ENCODE results near the gene TTN.

Gene TTN

GRCh38 chr2:178777577-178777976 lies 29.6 kb downstream of the TTN start:
- Histone ChIP-seq H3K36me3 (ENCODE audit: control insufficient read depth in 1 of 2, insufficient read depth in 2 of 2, low read length in 2 of 2) (no peaks in the 10 kb centered on the region), H3K27ac (ENCODE audit: low read length) (no peak overlapping the region), H3K27me3 (ENCODE audit: low read depth, low read length) (no peaks in the 10 kb centered on the region), H3K4me1 (ENCODE audit: control insufficient read depth in 1 of 2, insufficient read depth in 2 of 2, low read length in 2 of 2) (no peaks in the 10 kb centered on the region), H3K4me3 (ENCODE audit: low read depth in 1 of 2, low read length in 2 of 2) (no peak overlapping the region), H3K9me3 (ENCODE audit: control insufficient read depth in 1 of 2, low read length in 2 of 2) (no peaks in the 10 kb centered on the region)

GRCh38 chr2:178776751-178777150 lies 30.5 kb downstream of the TTN start:
- no peaks in the 10 kb centered on the region for H3K9me3 ChIP-seq (ENCODE audit: control insufficient read depth in 1 of 2, low read length in 2 of 2)
- H3K4me1 ChIP-seq (ENCODE audit: control insufficient read depth in 1 of 2, insufficient read depth in 2 of 2, low read length in 2 of 2): no peaks in the 10 kb centered on the region
- H3K4me3 ChIP-seq (ENCODE audit: low read depth in 1 of 2, low read length in 2 of 2): no peak overlapping the region
- no peaks in the 10 kb centered on the region for H3K27me3 ChIP-seq (ENCODE audit: low read depth, low read length)
- H3K36me3 ChIP-seq (ENCODE audit: control insufficient read depth in 1 of 2, insufficient read depth in 2 of 2, low read length in 2 of 2): no peaks in the 10 kb centered on the region
- no peak overlapping the region for H3K27ac ChIP-seq (ENCODE audit: low read length)

- Histone ChIP-seq H3K36me3 (ENCODE audit: control insufficient read depth in 1 of 2, insufficient read depth in 2 of 2, low read length in 2 of 2) (no peaks in the 10 kb centered on the region), H3K27ac (ENCODE audit: low read length) (no peak overlapping the region), H3K4me1 (ENCODE audit: control insufficient read depth in 1 of 2, insufficient read depth in 2 of 2, low read length in 2 of 2) (no peaks in the 10 kb centered on the region)
Observed at GRCh38 chr2:178775975-178776374, 31.2 kb downstream of the TTN start.

GRCh38 chr2:178770518-178770917 lies 36.7 kb downstream of the TTN start:
- no peaks in the 10 kb centered on the region for H3K27me3 ChIP-seq (ENCODE audit: low read depth, low read length)
- no peak overlapping the region for H3K4me3 ChIP-seq (ENCODE audit: low read depth in 1 of 2, low read length in 2 of 2)
- no peak overlapping the region for H3K27ac ChIP-seq (ENCODE audit: low read length)
- H3K36me3 ChIP-seq (ENCODE audit: control insufficient read depth in 1 of 2, insufficient read depth in 2 of 2, low read length in 2 of 2): no peaks in the 10 kb centered on the region
- peaks cover 0 to 3% of the 10 kb centered on the region in 2 donors for H3K9me3 ChIP-seq (ENCODE audit: control insufficient read depth in 1 of 2, low read length in 2 of 2)
- H3K4me1 ChIP-seq (ENCODE audit: control insufficient read depth in 1 of 2, insufficient read depth in 2 of 2, low read length in 2 of 2): no peaks in the 10 kb centered on the region

More at GRCh38 chr2:178775975-178776374, 31.2 kb downstream of the TTN start:
- Histone ChIP-seq H3K9me3 (ENCODE audit: control insufficient read depth in 1 of 2, low read length in 2 of 2) (peaks cover 0 to 3% of the 10 kb centered on the region in 2 donors), H3K4me3 (ENCODE audit: low read depth in 1 of 2, low read length in 2 of 2) (no peak overlapping the region), H3K27me3 (ENCODE audit: low read depth, low read length) (no peaks in the 10 kb centered on the region)

- no peak overlapping the region for H3K27ac ChIP-seq (ENCODE audit: low read length)
- no peaks in the 10 kb centered on the region for H3K36me3 ChIP-seq (ENCODE audit: control insufficient read depth in 1 of 2, insufficient read depth in 2 of 2, low read length in 2 of 2)
Observed at GRCh38 chr2:178767094-178768060, 39.8 kb downstream of the TTN start.

GRCh38 chr2:178764097-178764496 lies 43.1 kb downstream of the TTN start:
- H3K4me1 ChIP-seq (ENCODE audit: control insufficient read depth in 1 of 2, insufficient read depth in 2 of 2, low read length in 2 of 2): no peaks in the 10 kb centered on the region
- H3K4me3 ChIP-seq (ENCODE audit: low read depth in 1 of 2, low read length in 2 of 2): no peak overlapping the region
- no peaks in the 10 kb centered on the region for H3K9me3 ChIP-seq (ENCODE audit: control insufficient read depth in 1 of 2, low read length in 2 of 2)
- no peak overlapping the region for H3K27ac ChIP-seq (ENCODE audit: low read length)
- no peaks in the 10 kb centered on the region for H3K36me3 ChIP-seq (ENCODE audit: control insufficient read depth in 1 of 2, insufficient read depth in 2 of 2, low read length in 2 of 2)
- H3K27me3 ChIP-seq (ENCODE audit: low read depth, low read length): no peaks in the 10 kb centered on the region

More at GRCh38 chr2:178767094-178768060, 39.8 kb downstream of the TTN start:
- H3K9me3 ChIP-seq (ENCODE audit: control insufficient read depth in 1 of 2, low read length in 2 of 2): peaks cover 0 to 3% of the 10 kb centered on the region in 2 donors
- H3K27me3 ChIP-seq (ENCODE audit: low read depth, low read length): no peaks in the 10 kb centered on the region
- no peaks in the 10 kb centered on the region for H3K4me1 ChIP-seq (ENCODE audit: control insufficient read depth in 1 of 2, insufficient read depth in 2 of 2, low read length in 2 of 2)
- no peak overlapping the region for H3K4me3 ChIP-seq (ENCODE audit: low read depth in 1 of 2, low read length in 2 of 2)

- no peaks in the 10 kb centered on the region for H3K4me1 ChIP-seq (ENCODE audit: control insufficient read depth in 1 of 2, insufficient read depth in 2 of 2, low read length in 2 of 2)
Observed at GRCh38 chr2:178761759-178762371, 45.4 kb downstream of the TTN start.

GRCh38 chr2:178756843-178757242 lies 50.4 kb downstream of the TTN start:
- no peaks in the 10 kb centered on the region for H3K36me3 ChIP-seq (ENCODE audit: control insufficient read depth in 1 of 2, insufficient read depth in 2 of 2, low read length in 2 of 2)
- H3K4me3 ChIP-seq (ENCODE audit: low read depth in 1 of 2, low read length in 2 of 2): no peak overlapping the region
- no peak overlapping the region for H3K27ac ChIP-seq (ENCODE audit: low read length)
- no peaks in the 10 kb centered on the region for H3K4me1 ChIP-seq (ENCODE audit: control insufficient read depth in 1 of 2, insufficient read depth in 2 of 2, low read length in 2 of 2)
- no peaks in the 10 kb centered on the region for H3K27me3 ChIP-seq (ENCODE audit: low read depth, low read length)
- H3K9me3 ChIP-seq (ENCODE audit: control insufficient read depth in 1 of 2, low read length in 2 of 2): no peaks in the 10 kb centered on the region

More at GRCh38 chr2:178761759-178762371, 45.4 kb downstream of the TTN start:
- Histone ChIP-seq H3K9me3 (ENCODE audit: control insufficient read depth in 1 of 2, low read length in 2 of 2) (no peaks in the 10 kb centered on the region), H3K36me3 (ENCODE audit: control insufficient read depth in 1 of 2, insufficient read depth in 2 of 2, low read length in 2 of 2) (no peaks in the 10 kb centered on the region), H3K27me3 (ENCODE audit: low read depth, low read length) (no peaks in the 10 kb centered on the region), H3K27ac (ENCODE audit: low read length) (no peak overlapping the region), H3K4me3 (ENCODE audit: low read depth in 1 of 2, low read length in 2 of 2) (no peak overlapping the region)

- no peak overlapping the region for H3K27ac ChIP-seq (ENCODE audit: low read length)
- no peak overlapping the region for H3K4me3 ChIP-seq (ENCODE audit: low read depth in 1 of 2, low read length in 2 of 2)
- no peaks in the 10 kb centered on the region for H3K4me1 ChIP-seq (ENCODE audit: control insufficient read depth in 1 of 2, insufficient read depth in 2 of 2, low read length in 2 of 2)
- no peaks in the 10 kb centered on the region for H3K9me3 ChIP-seq (ENCODE audit: control insufficient read depth in 1 of 2, low read length in 2 of 2)
- H3K27me3 ChIP-seq (ENCODE audit: low read depth, low read length): no peaks in the 10 kb centered on the region
- no peaks in the 10 kb centered on the region for H3K36me3 ChIP-seq (ENCODE audit: control insufficient read depth in 1 of 2, insufficient read depth in 2 of 2, low read length in 2 of 2)
Observed at GRCh38 chr2:178756343-178756742, 50.9 kb downstream of the TTN start.

GRCh38 chr2:178747767-178748166 lies 59.5 kb downstream of the TTN start:
- Histone ChIP-seq H3K4me1 (ENCODE audit: control insufficient read depth in 1 of 2, insufficient read depth in 2 of 2, low read length in 2 of 2) (no peaks in the 10 kb centered on the region), H3K36me3 (ENCODE audit: control insufficient read depth in 1 of 2, insufficient read depth in 2 of 2, low read length in 2 of 2) (no peaks in the 10 kb centered on the region), H3K27me3 (ENCODE audit: low read depth, low read length) (no peaks in the 10 kb centered on the region), H3K9me3 (ENCODE audit: control insufficient read depth in 1 of 2, low read length in 2 of 2) (no peaks in the 10 kb centered on the region), H3K27ac (ENCODE audit: low read length) (no peak overlapping the region), H3K4me3 (ENCODE audit: low read depth in 1 of 2, low read length in 2 of 2) (no peak overlapping the region)

GRCh38 chr2:178734518-178734917 lies 72.7 kb downstream of the TTN start:
- H3K27me3 ChIP-seq (ENCODE audit: low read depth, low read length): no peaks in the 10 kb centered on the region
- H3K9me3 ChIP-seq (ENCODE audit: control insufficient read depth in 1 of 2, low read length in 2 of 2): no peaks in the 10 kb centered on the region
- H3K4me1 ChIP-seq (ENCODE audit: control insufficient read depth in 1 of 2, insufficient read depth in 2 of 2, low read length in 2 of 2): no peaks in the 10 kb centered on the region
- H3K27ac ChIP-seq (ENCODE audit: low read length): no peak overlapping the region
- no peaks in the 10 kb centered on the region for H3K36me3 ChIP-seq (ENCODE audit: control insufficient read depth in 1 of 2, insufficient read depth in 2 of 2, low read length in 2 of 2)
- H3K4me3 ChIP-seq (ENCODE audit: low read depth in 1 of 2, low read length in 2 of 2): no peak overlapping the region

All from muscle layer of duodenum (tissue), 2 donors.